Astrocyte (in vitro differentiated cells and primary cell): ENCODE measurements around the gene CDKN2B. TPM values are rescaled to one million over a fixed set of nuclear protein-coding genes. Genes with fewer than 3 reads are reported as not detected.
A peak's percentile ranks its signal among the peaks of the same experiment; 100 is the strongest.

Experiments used
- DNase-seq: peaks from one replicate; pipeline ENCODE4 v3.0.0-alpha.2; 2010; ENCODE audit warnings: low read depth
- FAIRE-seq: peaks from 2 replicates; lab custom pipeline; 2011; peaks lifted over from hg19 to GRCh38; lab: Jason Lieb, UNC
- H2AFZ ChIP-seq: 2 replicates; pipeline ENCODE4 v1.6.0; 2012; ENCODE audit warnings: low read depth, low read length, inconsistent platforms
- H3K27ac ChIP-seq: 2 replicates; pipeline ENCODE4 v1.5.1; 2011; ENCODE audit warnings: low read depth, low read length, inconsistent platforms
- H3K27me3 ChIP-seq: 2 replicates; pipeline ENCODE4 v1.6.0; 2011; ENCODE audit warnings: low read length, inconsistent platforms; ENCODE audit not compliant: insufficient read depth
- H3K36me3 ChIP-seq: 2 replicates; pipeline ENCODE4 v1.5.1; 2011; ENCODE audit warnings: low read length, inconsistent platforms; ENCODE audit not compliant: insufficient read depth
- H3K4me1 ChIP-seq: 2 replicates; pipeline ENCODE4 v1.5.1; 2011; ENCODE audit warnings: low read length, inconsistent platforms; ENCODE audit not compliant: insufficient read depth
- H3K4me2 ChIP-seq: 2 replicates; pipeline ENCODE4 v1.6.0; 2012; ENCODE audit warnings: low read length, inconsistent platforms
- H3K4me3 ChIP-seq: 2 replicates; pipeline ENCODE4 v1.5.1; 2011; ENCODE audit warnings: low read depth, mild to moderate bottlenecking, low read length, inconsistent platforms; ENCODE audit not compliant: insufficient read depth
- H3K79me2 ChIP-seq: 2 replicates; pipeline ENCODE4 v1.6.0; 2012; ENCODE audit warnings: mild to moderate bottlenecking, low read length, inconsistent platforms; ENCODE audit not compliant: insufficient read depth
- H3K9ac ChIP-seq: 2 replicates; pipeline ENCODE4 v1.6.0; 2012; ENCODE audit warnings: mild to moderate bottlenecking, low read length, inconsistent platforms
- H3K9me3 ChIP-seq: 2 replicates; pipeline ENCODE4 v1.5.1; 2012; ENCODE audit warnings: low read depth, mild to moderate bottlenecking, low read length, inconsistent platforms; ENCODE audit not compliant: insufficient read depth
- H4K20me1 ChIP-seq: 2 replicates; pipeline ENCODE4 v1.6.0; 2012; ENCODE audit warnings: low read length, inconsistent platforms; ENCODE audit not compliant: insufficient read depth
- H3K27ac Mint-ChIP-seq: one replicate; pipeline ENCODE4 v1.8.0; 2021; ENCODE audit warnings: mild to moderate bottlenecking, mixed read lengths; ENCODE audit not compliant: unreplicated experiment
- H3K27me3 Mint-ChIP-seq: one replicate; pipeline ENCODE4 v1.8.0; 2021; ENCODE audit warnings: low read depth, mixed read lengths; ENCODE audit not compliant: unreplicated experiment
- H3K36me3 Mint-ChIP-seq: one replicate; pipeline ENCODE4 v1.8.0; 2021; ENCODE audit warnings: low read depth, mixed read lengths; ENCODE audit not compliant: unreplicated experiment
- H3K4me1 Mint-ChIP-seq: one replicate; pipeline ENCODE4 v1.8.0; 2021; ENCODE audit warnings: low read depth, mixed read lengths; ENCODE audit not compliant: unreplicated experiment
- H3K4me3 Mint-ChIP-seq: one replicate; pipeline ENCODE4 v1.8.0; 2021; ENCODE audit warnings: mild to moderate bottlenecking, moderate library complexity, mixed read lengths; ENCODE audit not compliant: unreplicated experiment
- H3K9me3 Mint-ChIP-seq: one replicate; pipeline ENCODE4 v1.8.0; 2021; ENCODE audit warnings: mild to moderate bottlenecking, mixed read lengths; ENCODE audit not compliant: unreplicated experiment
- CTCF ChIP-seq: IDR thresholded peaks from 2 replicates; pipeline ENCODE4 v1.5.1; 2011; ENCODE audit warnings: low read depth, mild to moderate bottlenecking, inconsistent platforms, low read length, moderate library complexity; ENCODE audit not compliant: insufficient read depth
- EZH2 ChIP-seq: IDR thresholded peaks from 2 replicates; pipeline ENCODE4 v1.6.1; 2012; ENCODE audit warnings: mild to moderate bottlenecking, low read length, inconsistent platforms; ENCODE audit not compliant: insufficient read depth
- total RNA-seq: library from RNA; stranded (reverse); gene quantifications from 2 replicates; pipeline ENCODE4 v1.2.1, GENCODE V29; 2021

The CDKN2B gene
- total RNA-seq, 1 donor from 2014 or later: 306 TPM

GRCh38 chr9:22002038-22002437 lies 7.1 kb downstream of the CDKN2B start:
- H3K27ac ChIP-seq: no peak overlapping the region
- peak overlapping the region; percentile 17 for H3K4me2 ChIP-seq
- H4K20me1 ChIP-seq: peaks cover 44% of the 10 kb centered on the region
- no peaks in the 10 kb centered on the region for H3K9me3 ChIP-seq
- peaks cover 22% of the 10 kb centered on the region for H3K36me3 ChIP-seq
- DNase-seq (no peak), FAIRE-seq (peak; percentile 60)
- peaks cover 87% of the 10 kb centered on the region for H3K79me2 ChIP-seq
- Mint-ChIP-seq H3K36me3 (peaks cover 17% of the 10 kb centered on the region), H3K27me3 (peaks cover 2% of the 10 kb centered on the region), H3K9me3 (no peaks in the 10 kb centered on the region), H3K4me3 (no peak overlapping the region), H3K4me1 (peaks cover 26% of the 10 kb centered on the region), H3K27ac (no peak overlapping the region)
- H3K9ac ChIP-seq: no peak overlapping the region
- H3K4me1 ChIP-seq: peaks cover 23% of the 10 kb centered on the region
- no peak overlapping the region for H2AFZ ChIP-seq
- no peaks in the 10 kb centered on the region for H3K27me3 ChIP-seq
- no peak overlapping the region for H3K4me3 ChIP-seq
- TF ChIP-seq EZH2: no peak
- no peak for TF ChIP-seq CTCF

DNA sequence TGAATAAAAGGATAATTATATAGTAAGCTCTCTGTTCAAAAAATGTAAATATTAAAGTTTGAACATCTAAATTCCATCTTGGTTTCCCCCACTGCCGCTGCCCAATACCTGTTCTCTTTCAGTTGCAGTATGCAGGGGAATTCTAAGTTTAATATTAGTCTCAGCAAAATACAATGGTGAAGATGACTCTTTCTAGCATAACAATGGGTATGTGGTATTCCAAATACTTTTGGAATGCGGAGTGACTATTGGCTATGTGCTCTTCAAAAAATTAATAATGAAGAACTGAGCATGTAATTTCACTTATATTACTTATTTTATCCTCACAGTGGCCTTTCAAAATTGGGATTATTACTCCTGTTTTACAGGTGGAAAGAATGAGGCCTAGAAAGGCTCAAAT lies 11.1 kb downstream of the CDKN2B start:
- Histone ChIP-seq H3K4me2 (peak overlapping the region; percentile 14), H3K4me3 (no peak overlapping the region), H3K27me3 (no peaks in the 10 kb centered on the region), H4K20me1 (peaks cover 11% of the 10 kb centered on the region), H3K36me3 (peaks cover 2% of the 10 kb centered on the region), H3K9me3 (no peaks in the 10 kb centered on the region), H3K27ac (no peak overlapping the region), H3K4me1 (peaks cover 22% of the 10 kb centered on the region), H3K9ac (no peak overlapping the region), H2AFZ (no peak overlapping the region), H3K79me2 (peaks cover 82% of the 10 kb centered on the region)
- no peak overlapping the region for H3K4me3 Mint-ChIP-seq
- peaks cover 2% of the 10 kb centered on the region for H3K27me3 Mint-ChIP-seq
- FAIRE-seq (no peak), DNase-seq (no peak)
- H3K9me3 Mint-ChIP-seq: no peaks in the 10 kb centered on the region
- H3K36me3 Mint-ChIP-seq: no peaks in the 10 kb centered on the region
- peaks cover 23% of the 10 kb centered on the region for H3K4me1 Mint-ChIP-seq
- no peak for TF ChIP-seq EZH2
- TF ChIP-seq CTCF: no peak
- no peak overlapping the region for H3K27ac Mint-ChIP-seq

- peak overlapping the region; percentile 96 for H3K4me2 ChIP-seq
- Mint-ChIP-seq H3K9me3 (no peaks in the 10 kb centered on the region), H3K4me1 (peaks cover 23% of the 10 kb centered on the region), H3K27ac (no peak overlapping the region), H3K27me3 (peaks cover 2% of the 10 kb centered on the region), H3K4me3 (no peak overlapping the region), H3K36me3 (no peaks in the 10 kb centered on the region)
- no peaks in the 10 kb centered on the region for H3K27me3 ChIP-seq
- H3K9me3 ChIP-seq: no peaks in the 10 kb centered on the region
- peaks cover 20% of the 10 kb centered on the region for H3K4me1 ChIP-seq
- H4K20me1 ChIP-seq: peaks cover 11% of the 10 kb centered on the region
- TF ChIP-seq EZH2 (no peak), CTCF (no peak)
- peaks cover 82% of the 10 kb centered on the region for H3K79me2 ChIP-seq
- H3K4me3 ChIP-seq: no peak overlapping the region
- no peak overlapping the region for H3K9ac ChIP-seq
- H2AFZ ChIP-seq: no peak overlapping the region
- H3K27ac ChIP-seq: no peak overlapping the region
- H3K36me3 ChIP-seq: no peaks in the 10 kb centered on the region
- no peak for DNase-seq
- FAIRE-seq: no peak
Measured at GRCh38 chr9:21997480-21997879, 11.6 kb downstream of the CDKN2B start.
